ENCODE measurements around the gene SLC6A9. TPM values are rescaled to one million over a fixed set of nuclear protein-coding genes. Genes with fewer than 3 reads are reported as not detected.

SLC6A9 gene
- total RNA-seq, 1 experiment from 2014 or later = 30.1 TPM

DNA sequence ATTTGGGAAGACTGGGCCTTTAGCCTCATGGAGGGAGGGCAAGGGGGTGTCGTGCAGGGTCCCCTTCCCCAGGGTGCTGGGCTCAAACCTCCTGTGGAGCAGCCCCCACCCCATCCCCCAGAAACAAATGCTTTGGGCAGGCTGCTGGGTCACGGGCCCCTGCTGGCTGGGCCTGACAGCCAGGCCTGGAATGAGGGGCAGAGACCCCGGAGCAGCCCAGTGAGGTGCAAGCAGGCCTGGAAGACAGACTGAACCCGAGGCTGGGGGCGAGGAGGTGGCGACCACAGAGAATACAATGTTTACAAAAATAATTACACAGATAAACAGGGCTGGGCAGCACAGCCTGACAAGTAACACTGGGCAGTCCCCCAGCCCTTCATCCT lies 34.5 kb downstream of the SLC6A9 start:
- Histone ChIP-seq H4K5ac (ENCODE audit: insufficient read length, low read depth, low read length) (no peak overlapping the region), H3K9ac (ENCODE audit: extremely low read depth, insufficient read length, low read length) (no peak overlapping the region), H2AK5ac (ENCODE audit: insufficient read length, low read length) (no peak overlapping the region), H3K56ac (ENCODE audit: insufficient read length, low read depth, low read length) (no peak overlapping the region), H3K27ac (ENCODE audit: insufficient read length, low read depth, low read length) (no peak overlapping the region), H3K9me3 (ENCODE audit: control insufficient read depth, low read depth, low read length) (no peaks in the 10 kb centered on the region), H3K79me2 (ENCODE audit: insufficient read depth, low read length) (no peaks in the 10 kb centered on the region), H4K8ac (replicated peaks; ENCODE audit: insufficient read length, low read depth, low read length) (no peak overlapping the region), H2BK12ac (ENCODE audit: insufficient read length, low read depth, low read length) (no peak overlapping the region), H3K79me1 (ENCODE audit: insufficient read depth, low read depth, low read length, poor library complexity, severe bottlenecking) (no peaks in the 10 kb centered on the region), H2AFZ (ENCODE audit: low read length) (no peak overlapping the region), H3K4me1 (ENCODE audit: insufficient read depth, low read length) (no peaks in the 10 kb centered on the region), H3K18ac (ENCODE audit: insufficient read length, low read depth, low read length) (no peak overlapping the region), H4K20me1 (ENCODE audit: control insufficient read depth, insufficient read depth, insufficient read length) (no peaks in the 10 kb centered on the region), H2BK5ac (ENCODE audit: insufficient read length, low read length) (no peak overlapping the region), H3K14ac (ENCODE audit: insufficient read depth, low read length) (no peak overlapping the region), H3K23ac (ENCODE audit: insufficient read length, low read depth, low read length) (no peak overlapping the region), H3K4ac (ENCODE audit: low read depth, low read length) (no peak overlapping the region), H4K91ac (ENCODE audit: insufficient read length, low read depth, low read length) (no peak overlapping the region), H2BK120ac (ENCODE audit: low read depth, low read length, poor library complexity, severe bottlenecking) (no peak overlapping the region), H3K27me3 (ENCODE audit: insufficient read depth, low read length) (no peaks in the 10 kb centered on the region), H3K23me2 (ENCODE audit: insufficient read length, low read depth, low read length, poor library complexity, severe bottlenecking) (peaks cover 2% of the 10 kb centered on the region), H3K4me2 (ENCODE audit: insufficient read depth, insufficient read length, low read length) (no peak overlapping the region), H2BK20ac (ENCODE audit: low read depth, low read length, poor library complexity, severe bottlenecking) (no peak overlapping the region), H2BK15ac (ENCODE audit: low read depth, low read length) (no peak overlapping the region), H3T11ph (ENCODE audit: low read length) (no peak overlapping the region)
- TF ChIP-seq CTCF (conservative IDR thresholded peaks at IDR 0.05) = no peak
- peaks cover 2% of the 10 kb centered on the region for H3K27me3 Mint-ChIP-seq (ENCODE audit: low read depth)
- no peaks in the 10 kb centered on the region for H3K9me3 Mint-ChIP-seq
- peaks cover 11 to 22% of the 10 kb centered on the region in 2 experiments; a peak in 3 of 4 replicates for H3K4me1 Mint-ChIP-seq
- no peak for DNase-seq
- H3K4me3 Mint-ChIP-seq = no peak overlapping the region
- peaks cover 6 to 30% (median 22%) of the 10 kb centered on the region in 3 experiments; a peak in 6 of 7 replicates for H3K36me3 Mint-ChIP-seq (ENCODE audit: insufficient read depth in 1 of 3, low read depth in 3 of 3)
- peak overlapping the region in 1 of 3 experiments; percentile 21; a peak in 1 of 7 replicates for H3K27ac Mint-ChIP-seq
- no CpG with 5 or more reads among the region's 6 CpGs for WGBS (ENCODE audit: extremely low coverage, insufficient read length, low lambda C conversion rate)

All from H9 (cell line).